G401.6 (cell line): ENCODE results near the gene HSP90AA1.
A peak's percentile ranks its signal among the peaks of the same experiment; 100 is the strongest.
"Not testable (repeated sequence)": the region's sequence is repeated elsewhere in the genome, so short reads cannot be mapped to it uniquely, and the experiment has no call there.

Source experiments
- FAIRE-seq: peaks from 2 replicates; lab custom pipeline; 2012; peaks lifted over from hg19 to GRCh38; lab: Jason Lieb, UNC

HSP90AA1 gene

DNA sequence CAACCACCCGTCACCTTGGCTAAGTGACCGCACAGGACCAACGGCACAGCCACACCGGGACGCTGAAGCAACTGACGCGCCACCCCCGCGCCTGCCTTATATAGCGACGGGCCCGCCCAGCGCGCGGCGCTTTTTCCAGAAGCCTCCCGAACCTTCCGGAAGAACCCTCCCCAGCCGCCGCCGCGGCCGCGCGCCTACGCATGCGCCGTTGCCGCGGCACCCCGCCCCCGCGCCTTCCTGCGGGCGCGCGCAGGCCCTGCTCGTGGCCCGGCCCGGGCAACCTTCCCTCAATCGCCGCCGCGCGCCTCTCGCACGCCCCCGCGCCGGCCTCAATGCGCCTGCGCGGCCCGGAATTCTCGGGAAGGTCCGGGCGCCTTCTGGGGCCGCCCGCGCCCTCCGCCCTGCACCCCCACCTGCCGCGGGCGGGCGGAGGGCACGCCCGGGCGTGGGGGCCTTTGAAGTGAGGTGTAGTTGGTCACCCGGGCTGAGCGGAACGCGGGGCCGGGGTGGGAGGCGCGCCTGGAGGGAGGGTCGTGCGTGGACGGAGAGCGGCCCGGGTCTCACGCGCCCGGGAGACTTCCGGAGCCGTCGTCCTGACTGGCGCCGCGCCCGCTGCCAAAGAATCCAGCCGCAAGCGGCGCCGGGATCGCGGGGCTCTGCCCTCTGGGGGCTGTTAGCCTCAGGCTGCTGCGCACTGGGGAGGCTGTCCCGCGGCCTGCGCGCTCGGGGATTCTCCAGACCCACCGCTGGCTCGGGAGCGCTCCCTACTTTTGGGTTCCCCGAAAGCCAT lies at the start of gene HSP90AA1:
HSP90AA1 (minus strand) TSS at position 73 of the 790 bp plus-strand sequence. CDS start 666 bp downstream, outside the sequence.
- FAIRE-seq, result no peak

DNA sequence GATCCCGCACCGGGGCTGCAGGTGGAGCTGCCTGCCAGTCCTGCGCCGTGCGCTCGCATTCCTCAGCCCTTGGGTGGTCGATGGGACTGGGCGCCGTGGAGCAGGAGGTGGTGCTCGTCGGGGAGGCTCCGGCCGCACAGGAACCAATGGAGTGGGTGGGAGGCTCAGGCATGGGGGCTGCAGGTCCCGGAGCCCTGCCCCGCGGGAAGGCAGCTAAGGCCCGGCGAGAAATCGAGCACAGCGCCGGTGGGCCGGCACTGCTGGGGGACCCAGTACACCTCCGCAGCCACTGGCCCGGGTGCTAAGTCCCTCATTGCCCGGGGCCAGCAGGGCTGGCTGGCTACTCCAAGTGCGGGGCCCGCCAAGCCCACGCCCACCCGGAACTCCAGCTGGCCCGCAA lies 48.6 kb upstream of the HSP90AA1 start:
- FAIRE-seq, result not testable (repeated sequence)

DNA sequence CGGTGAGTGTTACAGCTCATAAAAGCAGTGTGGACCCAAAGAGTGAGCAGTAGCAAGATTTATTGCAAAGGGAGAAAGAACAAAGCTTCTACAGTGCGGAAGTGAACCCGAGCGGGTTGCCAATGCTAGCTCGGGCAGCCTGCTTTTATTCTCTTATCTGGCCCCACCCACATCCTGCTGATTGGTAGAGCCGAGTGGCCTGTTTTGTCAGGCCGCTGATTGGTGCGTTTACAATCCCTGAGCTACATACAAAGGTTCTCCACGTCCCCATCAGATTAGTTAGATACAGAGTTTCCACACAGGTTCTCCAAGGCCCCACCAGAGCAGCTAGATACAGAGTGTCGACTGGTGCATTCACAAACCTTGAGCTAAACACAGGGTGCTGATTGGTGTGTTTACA lies 47.9 kb upstream of the HSP90AA1 start:
- not testable (repeated sequence) for FAIRE-seq

DNA sequence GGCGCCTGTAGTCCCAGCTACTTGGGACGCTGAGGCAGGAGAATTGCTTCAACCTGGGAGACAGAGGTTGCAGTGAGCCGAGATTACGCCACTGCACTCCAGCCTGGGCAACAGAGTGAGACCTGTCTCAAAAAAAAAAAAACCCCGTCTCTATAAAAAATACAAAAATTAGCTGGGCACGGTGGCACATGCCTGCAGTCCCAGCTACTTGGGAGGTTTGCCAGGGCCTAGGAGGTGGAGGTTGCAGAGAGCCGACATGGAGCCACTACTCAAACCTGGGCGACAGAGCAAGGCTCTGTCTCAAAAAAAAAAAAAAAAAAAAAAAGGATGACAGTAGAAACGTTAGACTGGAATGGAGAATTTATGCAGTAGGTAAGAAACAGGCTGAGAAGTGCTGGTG lies 47.2 kb upstream of the HSP90AA1 start:
- FAIRE-seq, result not testable (repeated sequence)

DNA sequence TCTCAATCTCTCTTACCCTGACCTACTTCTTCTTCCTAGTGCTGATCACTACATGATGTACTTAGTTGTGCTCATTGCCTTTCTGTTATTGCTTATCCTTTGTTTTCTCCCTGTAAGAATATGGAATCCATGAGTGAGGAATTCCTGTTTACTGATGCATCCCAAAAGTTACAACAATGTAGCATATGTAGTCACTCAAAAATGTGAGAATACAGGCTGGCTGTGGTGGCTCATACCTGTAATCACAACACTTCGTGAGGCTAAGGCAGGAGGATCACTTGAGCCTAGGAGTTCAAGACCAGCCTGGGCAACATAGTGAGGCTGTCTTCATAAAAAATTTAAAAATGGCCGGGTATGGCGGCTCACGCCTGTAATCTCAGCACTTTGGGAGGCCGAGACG lies 44.9 kb upstream of the HSP90AA1 start:
- FAIRE-seq, result no peak

DNA sequence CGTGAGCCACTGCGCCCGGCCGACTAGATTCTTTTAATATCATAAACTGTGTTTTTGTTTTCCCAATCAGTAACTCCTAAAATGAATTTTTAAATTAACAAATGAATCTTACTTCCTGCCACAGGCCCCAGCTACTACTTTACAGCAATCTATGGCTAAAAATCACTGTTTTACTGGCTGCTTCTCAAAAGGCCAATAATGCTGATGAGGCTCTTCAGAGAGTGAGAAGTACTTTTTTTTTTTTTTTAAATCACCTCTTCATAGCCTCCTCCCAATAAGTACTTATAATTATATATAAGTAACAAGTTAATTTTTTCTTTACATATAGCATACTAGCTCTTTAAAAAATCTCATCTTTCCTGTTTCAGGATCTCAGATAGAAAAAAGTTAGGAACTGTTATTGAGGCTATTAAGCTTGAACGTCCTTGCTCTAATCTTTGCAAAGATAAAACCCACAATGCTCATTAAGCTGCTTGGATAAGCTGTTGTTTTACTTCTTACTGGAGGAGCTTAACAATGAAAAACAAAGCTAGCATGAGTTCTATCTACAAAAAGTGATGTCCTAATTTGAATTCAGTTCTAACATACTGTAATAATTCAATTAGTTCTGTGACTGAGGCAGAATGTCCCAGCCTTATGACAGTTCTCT lies 40.1 kb upstream of the HSP90AA1 start:
- FAIRE-seq, result peak; percentile 19

DNA sequence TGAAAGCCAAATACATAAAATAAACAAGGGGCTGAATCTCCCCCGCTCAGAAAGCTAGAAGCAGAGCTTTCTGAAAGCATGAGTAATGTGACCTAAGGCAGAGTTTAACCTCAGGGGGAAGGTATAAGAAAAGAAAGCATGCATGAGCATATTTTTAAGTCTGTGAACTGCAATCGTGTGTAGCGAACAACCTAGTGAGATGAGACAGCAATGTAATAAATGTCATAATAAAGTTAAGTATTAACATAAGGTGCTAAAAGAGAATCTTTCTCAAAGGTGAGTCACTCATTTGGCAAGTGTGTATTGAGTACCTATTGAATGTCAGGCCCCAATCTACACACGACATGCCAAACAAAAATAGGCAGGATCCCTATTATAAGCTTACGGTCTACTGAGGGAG lies 38.7 kb upstream of the HSP90AA1 start:
- FAIRE-seq, result no peak

DNA sequence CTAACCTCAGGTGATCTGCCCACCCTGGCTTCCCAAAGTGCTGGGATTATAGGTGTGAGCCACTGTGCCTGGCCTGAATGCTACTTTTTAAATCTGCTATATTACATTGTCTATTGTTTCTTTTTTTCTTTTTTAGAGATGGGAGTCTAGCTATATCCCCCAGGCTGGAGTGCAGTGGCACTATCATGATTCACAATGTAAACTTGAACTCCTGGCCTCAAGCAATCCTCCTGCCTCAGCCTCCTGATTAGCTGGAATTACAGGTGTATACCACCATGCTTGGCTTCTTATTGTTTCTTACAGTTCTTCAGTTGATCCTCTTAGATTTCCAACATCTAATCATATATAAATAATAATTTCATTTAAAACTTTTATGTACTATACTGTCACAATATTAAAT lies 37.6 kb upstream of the HSP90AA1 start:
- FAIRE-seq, result no peak

DNA sequence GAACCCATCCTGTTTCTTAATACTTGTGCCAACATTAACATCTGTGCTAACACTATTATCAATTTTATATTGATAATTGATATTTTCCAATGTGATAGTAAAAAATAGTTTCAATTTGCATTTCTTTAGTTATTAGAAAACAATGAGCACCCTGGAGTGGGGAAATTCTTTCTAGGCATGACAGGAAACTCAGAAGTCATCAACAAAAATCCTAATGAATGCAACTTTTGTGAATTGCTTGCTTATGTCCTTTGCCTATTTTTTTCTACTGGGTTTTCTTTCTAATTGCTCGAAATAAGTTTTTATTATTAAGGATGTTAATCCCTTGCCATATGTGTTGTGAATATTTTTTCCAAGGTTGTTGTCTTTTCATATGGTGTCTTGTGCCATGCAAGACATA lies 34.7 kb upstream of the HSP90AA1 start:
- FAIRE-seq, result no peak

DNA sequence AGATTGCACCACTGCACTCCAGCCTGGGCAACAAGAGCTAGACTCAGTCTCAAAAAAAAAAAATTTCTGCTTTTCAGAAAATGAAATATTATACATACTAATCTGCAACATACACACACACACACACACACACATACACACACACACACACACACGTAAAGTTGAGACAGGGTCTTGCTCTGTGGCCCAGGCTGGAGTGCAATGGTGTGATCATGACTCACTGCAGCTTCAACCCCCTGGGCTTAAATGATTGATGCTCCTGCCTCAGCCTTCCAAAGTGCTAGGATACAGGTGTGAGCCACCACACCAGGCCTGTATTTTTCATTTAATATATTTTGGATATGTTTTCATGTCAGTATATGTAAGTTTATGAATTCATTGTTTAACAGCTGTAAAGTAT lies 34.0 kb upstream of the HSP90AA1 start:
- FAIRE-seq, result no peak

DNA sequence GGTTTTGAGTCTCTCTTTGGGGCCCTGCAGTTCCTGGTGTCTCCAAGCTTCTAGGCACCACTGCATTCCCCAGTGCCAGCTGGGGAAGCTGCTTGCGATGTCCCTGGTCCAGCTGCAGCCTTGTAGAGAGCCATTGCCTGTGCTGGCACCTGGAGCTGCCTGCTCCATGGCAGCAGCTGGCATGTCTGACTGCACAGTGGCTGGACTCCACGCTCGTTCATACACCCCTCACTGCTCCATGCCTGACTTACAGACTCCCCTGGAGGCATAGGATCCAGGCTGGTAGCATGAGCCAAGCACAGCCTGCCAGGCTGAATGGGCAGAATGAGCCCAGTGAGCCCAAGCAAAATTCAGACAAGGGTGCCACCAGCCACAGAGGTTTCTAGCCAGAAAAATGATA lies 31.0 kb upstream of the HSP90AA1 start:
- FAIRE-seq, result no peak

DNA sequence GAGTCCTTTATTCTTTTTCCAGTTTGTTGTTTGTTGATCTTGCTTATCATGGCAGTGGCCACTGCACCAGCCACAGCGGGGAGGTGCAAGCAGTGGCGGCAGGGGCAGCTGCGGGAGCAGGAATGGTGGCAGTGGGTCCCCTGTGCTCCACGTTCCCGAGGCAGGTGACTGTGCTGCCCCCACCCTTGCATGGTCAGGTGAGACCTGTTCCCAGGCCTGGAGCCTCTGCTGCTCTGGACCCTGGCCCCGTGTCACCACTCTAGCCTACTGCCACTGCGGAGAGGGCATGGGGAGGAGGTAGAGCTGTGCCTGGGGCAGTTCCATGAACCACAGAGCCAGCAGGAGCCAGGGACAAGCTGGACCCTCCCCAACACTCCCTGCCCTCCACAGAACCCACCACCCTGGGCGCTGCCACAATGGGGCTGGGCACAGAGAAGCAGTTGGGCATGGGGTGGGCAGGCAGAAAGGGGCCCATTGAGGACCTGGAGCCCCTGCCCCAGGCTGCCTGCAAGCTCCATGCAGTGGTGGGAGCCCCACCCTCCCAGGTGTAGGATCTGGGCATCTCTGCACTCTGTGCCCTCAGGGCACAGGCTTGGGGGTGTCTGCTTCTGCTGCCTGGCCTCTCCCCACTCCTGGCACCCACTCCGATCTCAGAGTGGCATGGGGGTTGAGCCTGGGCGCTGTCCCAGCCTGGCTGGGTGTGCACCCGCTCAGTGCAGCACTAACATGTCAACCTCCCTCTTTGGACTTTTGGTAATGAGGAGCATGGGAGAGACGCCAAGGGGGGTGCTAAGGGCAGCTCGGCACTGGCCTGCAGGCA lies 29.7 kb upstream of the HSP90AA1 start:
- FAIRE-seq, result no peak

DNA sequence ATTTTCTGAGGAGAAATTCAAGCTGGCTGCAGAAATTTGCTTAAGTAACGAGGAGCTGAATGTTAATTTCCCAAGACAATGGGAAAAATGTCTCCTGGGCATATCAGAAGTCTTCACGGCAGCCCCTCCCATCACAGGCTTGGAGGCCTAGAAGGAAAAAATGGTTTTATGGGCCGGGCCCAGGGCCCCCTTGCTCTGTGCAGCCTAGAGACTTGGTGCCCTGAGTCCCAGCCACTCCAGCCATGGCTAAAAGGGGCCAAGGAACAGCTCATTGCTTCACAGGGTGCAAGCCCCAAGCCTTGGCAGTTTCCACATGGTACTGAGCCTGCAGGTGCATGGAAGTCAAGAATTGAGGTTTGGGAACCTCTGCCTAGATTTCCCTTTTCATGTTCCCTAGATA lies 24.3 kb upstream of the HSP90AA1 start:
- FAIRE-seq, result no peak

DNA sequence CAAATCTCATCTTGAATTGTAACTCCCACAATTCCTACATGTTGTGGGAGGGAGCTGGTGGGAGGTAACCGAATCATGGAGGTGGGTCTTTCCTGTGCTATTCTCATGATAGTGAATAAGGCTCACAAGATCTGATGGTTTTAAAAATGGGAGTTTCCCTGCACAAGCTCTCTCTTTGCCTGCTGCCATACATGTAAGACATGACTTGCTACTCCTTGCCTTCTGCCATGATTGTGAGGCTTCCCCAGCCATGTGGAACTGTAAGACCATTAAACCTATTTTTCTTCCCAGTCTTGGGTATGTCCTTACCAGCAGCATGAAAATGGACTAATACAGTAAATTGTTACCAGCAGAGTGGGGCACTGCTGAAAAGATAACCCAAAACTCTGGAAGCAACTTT lies 22.5 kb upstream of the HSP90AA1 start:
- FAIRE-seq, result not testable (repeated sequence)

DNA sequence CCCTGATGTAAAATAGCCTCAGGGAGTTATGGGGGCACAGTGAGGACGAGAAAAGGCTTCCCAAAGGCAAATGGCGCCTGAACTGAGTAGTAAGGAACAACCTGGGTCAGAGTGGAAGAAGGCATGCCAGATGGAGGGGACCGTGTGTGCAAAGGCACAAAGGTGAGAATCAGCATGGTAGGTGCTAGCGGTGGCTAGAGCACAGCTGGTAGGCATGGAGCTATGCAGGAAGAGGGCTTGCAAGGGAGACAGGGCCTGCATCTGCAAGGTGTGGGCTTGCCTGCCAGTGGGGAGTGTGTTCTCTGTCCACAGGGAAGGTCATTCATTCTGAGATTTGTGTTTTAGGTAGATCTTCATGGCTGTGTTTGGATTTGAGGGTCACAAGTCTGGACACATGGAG lies 18.5 kb upstream of the HSP90AA1 start:
- no peak for FAIRE-seq

DNA sequence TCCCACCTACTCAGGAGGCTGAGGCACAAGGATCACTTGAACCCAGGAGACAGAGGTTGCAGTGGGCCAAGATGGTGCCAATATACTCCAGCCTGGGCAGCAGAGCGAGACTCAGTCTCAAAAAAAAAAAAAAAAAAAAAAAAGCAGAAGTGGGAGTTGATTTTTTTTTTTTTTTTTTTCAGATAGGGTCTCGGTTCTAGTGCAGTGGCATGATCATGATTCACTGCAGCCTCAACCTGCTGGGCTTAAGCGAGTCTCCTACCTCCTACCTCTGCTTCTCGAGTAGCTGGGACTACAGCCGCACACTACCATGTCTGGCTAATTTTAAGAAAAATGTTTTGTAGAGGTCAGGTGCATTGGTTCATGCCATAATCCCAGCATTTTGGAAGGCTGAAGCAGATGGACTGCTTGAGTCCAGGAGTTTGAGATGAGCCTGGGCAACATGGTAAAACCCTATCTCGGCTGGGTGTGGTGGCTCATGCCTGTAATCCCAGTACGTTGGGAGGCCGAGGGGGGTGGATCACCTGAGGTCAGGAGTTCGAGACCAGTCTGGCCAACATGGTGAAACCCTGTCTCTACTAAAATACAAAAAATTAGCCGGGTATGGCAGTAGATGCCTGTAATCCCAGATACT lies 16.3 kb upstream of the HSP90AA1 start:
- FAIRE-seq, result no peak

DNA sequence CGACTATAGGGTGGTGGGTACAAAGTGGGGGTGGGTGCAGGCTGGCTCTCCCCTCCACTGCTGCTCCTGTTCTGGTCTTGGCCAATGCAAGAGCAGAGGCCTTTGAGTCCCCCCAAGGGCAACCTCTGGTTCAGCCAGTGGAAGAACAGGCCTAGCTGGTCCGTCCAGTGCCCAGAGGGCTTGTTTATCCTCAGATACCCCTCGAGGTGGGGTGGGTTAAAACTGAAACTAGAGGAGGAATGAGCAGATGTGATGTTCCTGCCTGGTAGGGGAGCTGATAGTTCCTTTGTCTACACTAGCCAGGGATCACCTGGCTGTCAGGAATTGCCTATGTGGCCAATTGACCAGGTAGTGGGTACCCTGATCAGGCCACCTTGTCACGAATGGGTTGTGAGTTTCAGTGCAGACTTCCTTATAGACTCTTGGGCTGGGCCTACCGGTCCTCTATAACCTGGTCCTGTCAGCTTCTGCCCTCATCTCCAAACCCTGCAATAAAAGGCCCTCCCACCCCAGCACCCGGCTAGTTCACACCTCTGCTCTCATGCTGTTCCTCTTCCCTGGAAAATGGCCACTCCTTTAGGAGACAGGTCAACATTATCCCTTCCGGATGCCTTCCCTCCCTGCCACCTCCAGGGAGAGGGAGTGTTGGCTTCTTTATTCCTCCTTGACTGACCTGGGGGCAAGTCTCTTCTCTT lies 10.7 kb upstream of the HSP90AA1 start:
- no peak for FAIRE-seq

DNA sequence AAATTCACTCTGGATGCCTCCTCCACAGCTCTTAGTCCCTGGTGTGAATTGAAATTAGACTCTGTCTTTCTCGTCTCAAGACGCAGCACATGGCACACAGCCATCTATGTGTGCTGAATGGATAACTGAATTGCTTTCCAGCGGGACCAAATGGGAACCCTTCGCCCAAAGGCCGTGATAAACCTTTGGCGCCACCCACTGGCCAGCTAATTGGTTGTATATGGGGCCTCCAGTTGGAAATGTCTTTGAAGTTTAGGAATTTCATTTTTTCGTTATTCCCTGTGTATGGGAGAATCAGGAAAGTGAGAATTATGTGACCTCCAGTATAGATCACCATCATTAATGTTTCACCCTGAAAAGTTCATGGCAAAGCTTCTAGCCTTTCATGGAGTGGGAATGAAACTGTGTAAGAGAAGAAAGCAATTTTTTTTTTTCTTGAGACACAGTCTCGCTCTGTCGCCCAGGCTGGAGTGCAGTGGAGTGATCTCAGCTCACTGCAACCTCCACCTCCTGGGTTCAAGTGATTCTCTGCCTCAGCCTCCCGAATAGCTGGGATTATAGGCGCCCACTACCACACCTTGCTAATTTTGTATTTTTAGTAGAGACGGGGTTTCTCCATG lies 9.8 kb upstream of the HSP90AA1 start:
- FAIRE-seq, result peak; percentile 93

DNA sequence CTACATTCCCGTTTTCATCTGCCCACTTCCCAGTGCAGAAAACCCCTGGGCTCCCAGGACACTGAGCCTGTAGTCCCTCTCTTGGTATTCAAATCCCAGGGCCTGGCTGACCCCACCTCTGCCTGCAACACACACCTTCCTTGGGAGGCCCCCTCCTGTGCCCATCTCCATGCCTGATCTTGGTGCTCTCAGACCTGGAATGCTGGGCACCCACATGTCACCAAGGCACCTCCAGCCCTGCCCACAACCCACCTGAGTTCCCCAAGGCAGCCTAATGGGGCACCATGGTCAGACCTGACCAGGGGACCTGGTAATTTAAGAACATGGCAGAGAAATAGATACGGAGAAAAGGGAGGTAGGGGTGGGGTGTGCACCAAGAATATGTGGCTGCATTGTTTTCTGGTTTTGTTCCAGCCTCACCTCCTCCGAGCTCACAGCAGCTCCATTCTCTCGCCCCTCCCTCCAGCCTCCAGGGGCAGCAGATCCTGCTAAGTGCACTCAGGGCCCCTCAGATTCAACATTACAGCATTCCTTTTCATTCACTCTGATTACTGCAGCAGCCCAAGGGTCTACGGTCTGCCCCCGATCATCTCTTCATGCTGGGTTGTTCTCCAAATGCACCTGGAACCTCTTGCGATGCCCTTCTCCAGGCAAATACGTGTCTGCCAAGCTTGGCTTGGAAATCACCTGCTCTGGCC lies 9.2 kb upstream of the HSP90AA1 start:
- no peak for FAIRE-seq

DNA sequence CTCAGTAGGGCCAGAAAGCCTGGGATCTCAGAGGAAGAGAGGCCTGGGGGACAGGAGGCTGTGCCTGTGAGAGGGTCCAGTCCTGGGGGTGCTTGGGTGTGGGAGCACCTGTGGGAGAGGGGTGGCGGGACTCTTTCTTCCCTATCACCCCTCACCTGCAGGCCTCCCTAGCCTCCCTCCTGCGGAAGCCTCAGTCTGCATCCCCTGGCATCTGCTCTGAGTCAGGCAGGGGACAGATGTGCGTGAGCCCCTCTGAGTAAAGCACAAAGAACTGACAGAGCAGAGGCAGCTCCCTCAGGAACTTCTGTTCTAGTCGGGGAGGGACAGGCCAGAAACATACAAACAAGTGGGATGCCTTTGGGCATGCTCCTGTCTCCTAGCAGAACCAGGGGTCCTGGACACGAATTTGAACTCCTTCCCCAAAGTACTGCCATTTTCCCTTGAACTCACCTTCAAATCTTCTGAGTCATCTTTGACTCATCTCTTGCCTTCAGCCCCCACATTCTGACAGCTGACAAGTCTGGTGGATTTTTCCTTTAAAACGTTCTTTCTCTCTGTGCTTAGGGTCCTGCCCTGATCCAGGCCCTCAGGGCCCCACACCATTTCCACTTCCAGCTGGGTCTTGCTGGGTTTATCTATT lies 8.5 kb upstream of the HSP90AA1 start:
- no peak for FAIRE-seq
